HCT116 (cell line): ENCODE results near the gene MYEOV. TPM values are rescaled to one million over a fixed set of nuclear protein-coding genes. Genes with fewer than 3 reads are reported as not detected.

ENCODE experiments used
- ATAC-seq: fragments of 200-7000 bp; cut with Tn5 transposase; 2 replicates; pipeline ENCODE4 v1.9.1; 2020; ENCODE audit warnings: mild to moderate bottlenecking, moderate library complexity
- BruUV-seq: library from RNA; stranded (reverse); fragments of 400-500 nt; replicated peaks from 2 replicates; lab custom pipeline; 2021; lab: Mats Ljungman, UMichigan
- CTCF ChIA-PET: fragments of 300-600 bp; sonication (Branson Sonifier 250); formaldehyde crosslinking; loops from one replicate; lab custom pipeline; 2021; ENCODE audit warnings: antibody characterized with exemption; lab: Charles Lee
- POLR2A ChIA-PET: fragments of 300-600, 350-600 bp; sonication (Branson Sonifier 250); formaldehyde crosslinking; loops from one replicate; lab custom pipeline; 2021; ENCODE audit warnings: antibody characterized with exemption; lab: Charles Lee
- RAD21 ChIA-PET, 2 experiments: fragments of 300-600 bp; sonication (Branson Sonifier 250); formaldehyde crosslinking; loops; one replicate each; lab custom pipeline; 2023; ENCODE audit warnings: low total read pairs in 2 of 2; ENCODE audit not compliant: uncharacterized antibody in 2 of 2, unreplicated experiment in 2 of 2, low non-redundant PET in 1 of 2; lab: Charles Lee
- DNase-seq: peaks from one replicate; pipeline ENCODE4 v3.0.0-alpha.2; 2010; ENCODE audit warnings: low read depth, low spot score
- H2AFZ ChIP-seq: fragments of 200-600 bp; shearing (Covaris generic), sonication (generic); 2 replicates; pipeline ENCODE4 v1.6.1; 2017; ENCODE audit warnings: low read depth, mixed run types, mixed read lengths, antibody characterized with exemption, low read length; ENCODE audit not compliant: poor library complexity, severe bottlenecking
- H3K27ac ChIP-seq: 2 replicates; pipeline ENCODE4 v1.5.1; 2012; ENCODE audit warnings: low read depth, low read length
- H3K27me3 ChIP-seq: fragments of 200-600 bp; sonication (generic); 2 replicates; pipeline ENCODE4 v1.6.1; 2016; ENCODE audit warnings: mixed run types, low read length, mixed read lengths; ENCODE audit not compliant: insufficient read depth
- H3K36me3 ChIP-seq, 2 experiments: fragments of 200-500 bp in 1 of 2; fragments of 200-600 bp in 1 of 2; sonication (Bioruptor generic) in 1 of 2; sonication (generic) in 1 of 2; 2 replicates each; pipeline versions ENCODE4 v1.5.1 to v1.6.1; 2014 to 2016; ENCODE audit warnings: low read length in 2 of 2, inconsistent platforms in 1 of 2, mixed read lengths in 1 of 2, mixed run types in 1 of 2; ENCODE audit not compliant: insufficient read depth in 2 of 2, control insufficient read depth in 1 of 2
- H3K4me1 ChIP-seq, 2 experiments: fragments of 200-600 bp in 1 of 2; sonication (generic) in 1 of 2; 2 replicates each; pipeline versions ENCODE4 v1.5.1 to v1.6.1; 2012 to 2017; ENCODE audit warnings: low read length in 2 of 2, inconsistent platforms in 1 of 2, mild to moderate bottlenecking in 1 of 2, mixed read lengths in 1 of 2, mixed run types in 1 of 2, moderate library complexity in 1 of 2; ENCODE audit not compliant: insufficient read depth in 2 of 2, control insufficient read depth in 1 of 2
- H3K4me2 ChIP-seq: fragments of 200-600 bp; sonication (generic); 2 replicates; pipeline ENCODE4 v1.6.1; 2017; ENCODE audit warnings: mixed run types, low read length, mixed read lengths
- H3K4me3 ChIP-seq, 2 experiments: fragments of 200-600 bp in 1 of 2; sonication (generic) in 1 of 2; replicated peaks in 1 of 2; 2 replicates each; pipeline ENCODE4 v1.5.1; 2011 to 2016; ENCODE audit warnings: low read length in 2 of 2, control low read depth in 1 of 2, low read depth in 1 of 2, mild to moderate bottlenecking in 1 of 2, mixed read lengths in 1 of 2, mixed run types in 1 of 2
- H3K79me2 ChIP-seq: fragments of 200-600 bp; sonication (generic); 2 replicates; pipeline ENCODE4 v1.6.1; 2017; ENCODE audit warnings: mild to moderate bottlenecking, mixed run types, low read length, moderate library complexity, mixed read lengths; ENCODE audit not compliant: insufficient read depth
- H3K9ac ChIP-seq: fragments of 200-600 bp; sonication (generic); 2 replicates; pipeline ENCODE4 v1.6.1; 2016; ENCODE audit warnings: low read length, mixed read lengths
- H3K9me2 ChIP-seq: fragments of 200-600 bp; sonication (generic), shearing (Covaris generic); 2 replicates; pipeline ENCODE4 v1.6.1; 2017; ENCODE audit warnings: mixed run types, mild to moderate bottlenecking, moderate library complexity; ENCODE audit not compliant: insufficient read depth
- H3K9me3 ChIP-seq, 2 experiments: fragments of 200-500 bp in 1 of 2; fragments of 200-600 bp in 1 of 2; sonication (Bioruptor generic) in 1 of 2; sonication (generic) in 1 of 2; 2 replicates each; pipeline ENCODE4 v1.6.1; 2014 to 2017; ENCODE audit warnings: low read length in 2 of 2, mixed read lengths in 2 of 2, inconsistent platforms in 1 of 2, low read depth in 1 of 2, mild to moderate bottlenecking in 1 of 2, mixed run types in 1 of 2, moderate library complexity in 1 of 2; ENCODE audit not compliant: control insufficient read depth in 1 of 2, insufficient read depth in 1 of 2
- H4K20me1 ChIP-seq: fragments of 200-600 bp; sonication (generic), shearing (Covaris generic); 2 replicates; pipeline ENCODE4 v1.6.1; 2017; ENCODE audit warnings: mixed run types, mild to moderate bottlenecking, moderate library complexity; ENCODE audit not compliant: insufficient read depth
- CTCF ChIP-seq, 3 experiments: fragments of 200-600 bp in 1 of 3; sonication (generic) in 1 of 3; IDR thresholded peaks in 2 of 3; conservative IDR thresholded peaks in 1 of 3; 2 replicates each; pipeline ENCODE4 v1.5.1; 2012 to 2017; ENCODE audit warnings: low read depth in 2 of 3, low read length in 2 of 3, antibody characterized with exemption in 1 of 3, borderline replicate concordance in 1 of 3, control low read depth in 1 of 3, mild to moderate bottlenecking in 1 of 3, mixed read lengths in 1 of 3, mixed run types in 1 of 3, moderate library complexity in 1 of 3; ENCODE audit not compliant: insufficient read depth in 1 of 3
- ELF1 ChIP-seq: IDR thresholded peaks from 2 replicates; pipeline ENCODE4 v1.6.1; 2012; ENCODE audit warnings: low read depth, borderline replicate concordance
- EZH2 ChIP-seq: fragments of 200-600 bp; sonication (generic); IDR thresholded peaks from 2 replicates; pipeline ENCODE4 v1.6.1; 2017; ENCODE audit warnings: antibody characterized with exemption, mixed run types
- EZH2phosphoT487 ChIP-seq: fragments of 200-600 bp; IDR thresholded peaks from 2 replicates; pipeline ENCODE4 v1.6.1; 2018; ENCODE audit warnings: antibody characterized with exemption, borderline replicate concordance
- FOSL1 ChIP-seq: IDR thresholded peaks from 2 replicates; pipeline ENCODE4 v1.6.1; 2012; ENCODE audit warnings: low read depth
- JUND ChIP-seq: IDR thresholded peaks from 2 replicates; pipeline ENCODE4 v1.6.1; 2012
- MAX ChIP-seq: IDR thresholded peaks from 2 replicates; pipeline ENCODE4 v1.6.1; 2012
- POLR2AphosphoS5 ChIP-seq: IDR thresholded peaks from 2 replicates; pipeline ENCODE4 v1.6.1; 2011; ENCODE audit warnings: mild to moderate bottlenecking, low read depth, low read length, moderate library complexity
- RAD21 ChIP-seq: IDR thresholded peaks from 2 replicates; pipeline ENCODE4 v1.6.1; 2012; ENCODE audit warnings: low read depth, mild to moderate bottlenecking
- REST ChIP-seq: IDR thresholded peaks from 2 replicates; pipeline ENCODE4 v1.6.1; 2012; ENCODE audit warnings: low read depth
- SIN3A ChIP-seq: IDR thresholded peaks from 2 replicates; pipeline ENCODE4 v1.6.1; 2012; ENCODE audit warnings: low read depth
- SP1 ChIP-seq: IDR thresholded peaks from 2 replicates; pipeline ENCODE4 v1.6.1; 2012; ENCODE audit warnings: low read depth
- SRF ChIP-seq: IDR thresholded peaks from 2 replicates; pipeline ENCODE4 v1.6.1; 2012; ENCODE audit warnings: low read depth
- TCF7L2 ChIP-seq: IDR thresholded peaks from 2 replicates; pipeline ENCODE4 v1.7.0; 2011; ENCODE audit warnings: borderline replicate concordance, inconsistent platforms; ENCODE audit not compliant: insufficient read depth, insufficient read length; ENCODE audit errors: extremely low read depth
- YY1 ChIP-seq: IDR thresholded peaks from 2 replicates; pipeline ENCODE4 v1.6.1; 2011; ENCODE audit warnings: low read length, low read depth, moderate library complexity, mild to moderate bottlenecking; ENCODE audit not compliant: insufficient replicate concordance; ENCODE audit errors: extremely low read depth
- intact Hi-C: fragments of 100-400 bp; cut with micrococcal nuclease; formaldehyde crosslinking; loops from 2 replicates; pipeline ENCODE4 v1.10.0; 2022
- total RNA-seq: library from RNA; stranded (reverse); gene quantifications from one replicate; pipeline ENCODE4 v1.2.1, GENCODE V29; 2021; ENCODE audit not compliant: unreplicated experiment
- TF ChIP-seq, protein P1 (sequence below): IDR thresholded peaks from 2 replicates; pipeline ENCODE4 v1.6.1; 2011; ENCODE audit warnings: mild to moderate bottlenecking, low read length, moderate library complexity; ENCODE audit not compliant: insufficient replicate concordance; ENCODE audit errors: extremely low read depth
- TF ChIP-seq, protein P2 (sequence below): IDR thresholded peaks from 2 replicates; pipeline ENCODE4 v1.6.1; 2012

Gene MYEOV
- total RNA-seq, 1 experiment from 2014 or later: 135 TPM

DNA sequence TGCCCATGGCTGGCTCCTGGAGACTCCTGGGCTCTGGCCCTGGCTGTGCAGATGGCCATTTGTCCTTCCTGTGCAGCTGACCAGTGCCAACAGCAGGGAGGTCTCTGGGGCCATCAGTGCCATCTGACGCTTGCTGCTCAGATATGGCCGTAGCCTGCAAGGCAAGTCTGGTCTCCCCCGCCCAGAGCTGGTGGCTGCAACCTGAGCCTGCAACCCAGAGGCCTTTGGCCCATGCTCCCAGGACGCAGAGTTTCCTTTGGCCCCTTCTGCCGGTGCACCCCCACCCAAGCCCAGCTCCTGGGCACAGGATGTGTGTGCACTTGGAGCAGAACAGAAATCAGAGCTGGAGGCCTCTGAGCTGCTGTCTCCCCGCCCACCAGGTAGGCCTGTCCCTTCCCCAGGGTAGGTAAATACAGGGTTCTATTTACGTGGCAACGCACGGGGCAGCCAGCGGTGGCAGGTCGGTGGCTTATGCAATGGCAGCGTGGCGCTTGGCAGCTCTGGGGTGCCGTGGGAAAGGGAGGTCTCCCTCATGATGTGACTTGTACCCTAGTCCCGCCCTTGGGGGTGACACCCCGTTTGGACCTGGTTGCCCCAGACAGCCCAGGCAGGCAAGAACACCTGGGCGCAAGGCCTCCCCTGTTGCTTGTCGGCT lies 21.0 kb upstream of the MYEOV start:
- Histone ChIP-seq H3K27ac (no peak overlapping the region), H3K9me3 (no peaks in the 10 kb centered on the region), H3K36me3 (no peaks in the 10 kb centered on the region), H3K4me1 (no peaks in the 10 kb centered on the region), H3K4me2 (no peak overlapping the region), H2AFZ (no peak overlapping the region), H4K20me1 (no peaks in the 10 kb centered on the region), H3K27me3 (no peaks in the 10 kb centered on the region), H3K4me3 (no peak overlapping the region), H3K79me2 (no peaks in the 10 kb centered on the region), H3K9ac (no peak overlapping the region), H3K9me2 (no peaks in the 10 kb centered on the region)
- TF ChIP-seq JUND (no peak), TCF7L2 (no peak), SRF (no peak), SIN3A (no peak), MAX (no peak), EZH2phosphoT487 (no peak), RAD21 (no peak), FOSL1 (no peak), ELF1 (no peak), CTCF (IDR thresholded peaks at IDR 0.05 in 2 of 3, conservative IDR thresholded peaks at IDR 0.05 in 1 of 3; ENCODE audit: borderline replicate concordance in 1 of 3, insufficient read depth in 1 of 3, low read depth in 2 of 3, low read length in 2 of 3) (no peak), POLR2AphosphoS5 (no peak), EZH2 (no peak), YY1 (no peak), REST (no peak), SP1 (no peak)
- TF ChIP-seq, protein P1, sequence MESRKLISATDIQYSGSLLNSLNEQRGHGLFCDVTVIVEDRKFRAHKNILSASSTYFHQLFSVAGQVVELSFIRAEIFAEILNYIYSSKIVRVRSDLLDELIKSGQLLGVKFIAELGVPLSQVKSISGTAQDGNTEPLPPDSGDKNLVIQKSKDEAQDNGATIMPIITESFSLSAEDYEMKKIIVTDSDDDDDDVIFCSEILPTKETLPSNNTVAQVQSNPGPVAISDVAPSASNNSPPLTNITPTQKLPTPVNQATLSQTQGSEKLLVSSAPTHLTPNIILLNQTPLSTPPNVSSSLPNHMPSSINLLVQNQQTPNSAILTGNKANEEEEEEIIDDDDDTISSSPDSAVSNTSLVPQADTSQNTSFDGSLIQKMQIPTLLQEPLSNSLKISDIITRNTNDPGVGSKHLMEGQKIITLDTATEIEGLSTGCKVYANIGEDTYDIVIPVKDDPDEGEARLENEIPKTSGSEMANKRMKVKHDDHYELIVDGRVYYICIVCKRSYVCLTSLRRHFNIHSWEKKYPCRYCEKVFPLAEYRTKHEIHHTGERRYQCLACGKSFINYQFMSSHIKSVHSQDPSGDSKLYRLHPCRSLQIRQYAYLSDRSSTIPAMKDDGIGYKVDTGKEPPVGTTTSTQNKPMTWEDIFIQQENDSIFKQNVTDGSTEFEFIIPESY: no peak
- TF ChIP-seq, protein P2, sequence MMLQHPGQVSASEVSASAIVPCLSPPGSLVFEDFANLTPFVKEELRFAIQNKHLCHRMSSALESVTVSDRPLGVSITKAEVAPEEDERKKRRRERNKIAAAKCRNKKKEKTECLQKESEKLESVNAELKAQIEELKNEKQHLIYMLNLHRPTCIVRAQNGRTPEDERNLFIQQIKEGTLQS: no peak
- ATAC-seq (no peak), DNase-seq (no peak)
- no TSS peak for BruUV-seq
- intact Hi-C loops: no loop called here
- POLR2A ChIA-PET: no interaction called here
- CTCF ChIA-PET: no interaction called here
- RAD21 ChIA-PET: no interaction called here
